ENCODE data around the gene ADISSP. TPM values are rescaled to one million over a fixed set of nuclear protein-coding genes. Genes with fewer than 3 reads are reported as not detected.

Gene ADISSP
- polyA plus RNA-seq (2013, experiment 1 of 2; ENCODE audit: insufficient read length), result 48.7 TPM
- 46.2 TPM for polyA plus RNA-seq (2013, experiment 2 of 2; ENCODE audit: insufficient read length)

DNA sequence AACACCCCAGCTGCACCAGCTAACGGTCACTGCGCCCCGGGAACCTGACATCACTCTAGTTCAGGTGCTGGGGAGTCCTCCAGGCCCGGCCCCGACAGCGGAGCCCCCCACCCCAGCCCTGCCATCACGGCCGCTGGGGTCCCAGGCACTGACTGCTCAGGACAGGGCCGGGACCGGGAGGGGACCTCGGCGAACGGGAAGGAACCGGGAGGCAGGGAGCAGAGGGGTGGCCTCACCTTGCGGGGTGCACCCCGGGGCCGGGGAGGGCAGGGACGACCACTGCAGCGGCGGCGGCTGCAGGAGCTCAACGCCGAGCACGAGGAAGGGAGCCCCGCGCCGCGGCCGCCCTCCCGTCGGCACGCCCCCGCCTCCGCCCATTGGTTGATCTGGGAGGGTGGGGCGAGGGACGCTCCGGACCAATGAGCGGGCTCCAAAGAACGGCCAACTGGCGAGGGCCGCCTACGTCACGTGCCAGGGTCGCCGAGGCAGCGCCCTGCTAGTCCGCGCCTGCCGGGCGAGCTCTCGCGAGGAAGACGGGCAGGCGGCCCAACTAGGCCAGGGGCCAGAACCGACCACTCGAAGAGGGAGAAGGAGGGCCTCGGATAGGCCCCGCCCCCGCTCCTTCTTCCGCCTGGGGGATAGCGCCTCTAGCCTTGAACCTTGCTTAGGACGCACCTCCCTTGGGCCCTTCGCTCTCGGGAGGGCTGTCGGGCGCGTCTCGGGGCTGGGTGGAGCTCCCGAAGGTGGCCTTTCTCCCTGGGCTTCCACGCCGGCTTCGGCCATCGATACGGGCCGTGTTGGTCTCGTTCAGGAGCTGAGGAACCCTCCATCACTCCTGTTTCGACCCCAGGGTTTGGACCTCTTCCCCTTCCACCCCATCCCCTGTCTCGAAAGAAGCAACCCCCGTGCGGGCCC, at the start of gene ADISSP:
ADISSP (minus strand) TSS at position 327 of the 915 bp plus-strand sequence. CDS start 7,653 bp downstream, outside the sequence.
- DNase-seq, result peak; percentile 99

DNA sequence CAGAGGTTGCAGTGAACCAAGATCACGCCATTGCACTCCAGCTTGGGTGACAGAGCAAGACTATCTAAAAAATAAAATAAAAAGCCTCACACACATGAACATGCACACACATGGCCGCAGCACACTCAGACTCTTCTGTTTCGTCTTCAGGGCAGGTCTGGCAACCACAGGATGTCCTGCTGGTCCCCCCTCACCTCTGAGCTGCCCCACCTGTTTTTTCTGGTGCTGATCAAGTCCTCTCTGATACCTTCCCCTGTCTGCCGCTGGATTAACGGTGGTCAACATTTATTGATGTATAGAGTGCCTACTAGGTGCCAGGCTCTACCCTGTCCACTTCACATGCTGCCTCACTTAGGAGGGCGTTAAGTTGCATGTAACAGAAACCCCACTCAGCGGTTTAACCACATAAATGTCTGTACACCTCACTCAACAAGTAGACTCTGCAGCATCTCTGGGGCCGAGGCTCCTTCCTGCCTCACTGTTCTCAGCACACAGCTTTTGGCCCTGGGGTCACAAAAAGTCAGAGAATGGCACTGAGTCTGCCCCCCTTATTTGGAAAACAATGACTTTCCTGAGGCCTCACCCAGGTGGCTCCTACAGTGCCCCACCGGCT, 48.3 kb upstream of the ADISSP start:
- DNase-seq, result no peak

DNA sequence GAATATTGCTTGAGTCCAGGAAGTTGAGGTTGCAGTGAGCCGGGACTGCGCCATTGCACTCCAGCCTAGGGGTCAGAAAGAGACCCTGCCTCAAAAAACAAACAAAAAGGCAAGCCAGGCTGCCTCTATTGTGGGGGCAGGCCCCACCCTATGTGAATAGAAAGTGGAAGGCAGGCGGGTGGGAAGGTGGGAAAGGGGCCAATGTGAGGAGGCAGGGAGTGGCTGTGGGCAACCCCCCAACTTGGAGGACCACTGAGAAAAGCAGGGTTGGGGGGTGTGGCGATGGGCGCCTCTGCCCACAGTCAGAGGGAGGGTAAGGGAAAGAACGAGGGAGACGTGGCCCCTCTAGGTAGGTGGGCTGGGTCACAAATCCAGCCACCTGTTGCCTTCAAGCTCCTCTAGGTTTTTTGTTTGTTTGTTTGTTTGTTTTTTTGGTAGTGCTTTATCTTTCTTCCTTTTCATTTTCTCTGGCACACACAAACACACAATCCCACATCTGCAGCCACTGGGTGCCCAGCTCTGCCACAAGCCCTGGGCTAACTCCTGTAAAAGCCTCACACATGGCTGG, 47.5 kb upstream of the ADISSP start:
- no peak for DNase-seq

DNA sequence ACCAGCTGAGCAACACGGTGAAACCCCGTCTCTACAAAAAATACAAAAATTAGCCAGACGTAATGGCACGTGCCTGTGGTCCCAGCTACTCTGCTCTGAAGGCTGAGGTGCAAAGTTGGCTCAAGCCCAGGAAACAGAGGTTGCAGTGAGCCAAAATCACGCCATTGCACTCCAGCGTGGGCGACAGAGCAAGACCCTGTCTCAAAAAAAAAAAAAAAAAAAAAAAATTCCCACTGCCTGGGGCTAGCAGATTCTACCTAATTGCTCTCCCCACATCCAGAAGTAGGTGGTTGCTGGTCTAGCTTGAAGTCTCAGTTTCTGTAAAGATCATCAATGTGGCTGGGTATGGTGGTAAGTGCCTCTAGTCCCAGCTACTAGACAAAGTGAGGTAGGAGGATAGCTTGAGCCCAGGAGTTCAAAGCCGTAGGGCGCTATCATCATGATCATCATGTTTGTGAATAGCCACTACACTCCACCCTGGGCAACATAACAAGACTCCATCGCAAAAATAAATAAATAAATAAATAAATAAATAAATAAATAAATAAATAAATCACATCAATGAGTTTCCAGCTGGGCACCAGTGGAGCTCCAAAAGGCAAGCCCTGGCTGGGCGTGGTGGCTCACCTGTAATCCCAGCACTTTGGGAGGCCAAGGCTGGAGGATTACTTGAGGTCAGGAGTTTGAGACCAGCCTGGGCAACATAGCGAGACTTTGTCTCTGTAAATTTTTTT, 46.5 kb upstream of the ADISSP start:
- DNase-seq, result no peak

DNA sequence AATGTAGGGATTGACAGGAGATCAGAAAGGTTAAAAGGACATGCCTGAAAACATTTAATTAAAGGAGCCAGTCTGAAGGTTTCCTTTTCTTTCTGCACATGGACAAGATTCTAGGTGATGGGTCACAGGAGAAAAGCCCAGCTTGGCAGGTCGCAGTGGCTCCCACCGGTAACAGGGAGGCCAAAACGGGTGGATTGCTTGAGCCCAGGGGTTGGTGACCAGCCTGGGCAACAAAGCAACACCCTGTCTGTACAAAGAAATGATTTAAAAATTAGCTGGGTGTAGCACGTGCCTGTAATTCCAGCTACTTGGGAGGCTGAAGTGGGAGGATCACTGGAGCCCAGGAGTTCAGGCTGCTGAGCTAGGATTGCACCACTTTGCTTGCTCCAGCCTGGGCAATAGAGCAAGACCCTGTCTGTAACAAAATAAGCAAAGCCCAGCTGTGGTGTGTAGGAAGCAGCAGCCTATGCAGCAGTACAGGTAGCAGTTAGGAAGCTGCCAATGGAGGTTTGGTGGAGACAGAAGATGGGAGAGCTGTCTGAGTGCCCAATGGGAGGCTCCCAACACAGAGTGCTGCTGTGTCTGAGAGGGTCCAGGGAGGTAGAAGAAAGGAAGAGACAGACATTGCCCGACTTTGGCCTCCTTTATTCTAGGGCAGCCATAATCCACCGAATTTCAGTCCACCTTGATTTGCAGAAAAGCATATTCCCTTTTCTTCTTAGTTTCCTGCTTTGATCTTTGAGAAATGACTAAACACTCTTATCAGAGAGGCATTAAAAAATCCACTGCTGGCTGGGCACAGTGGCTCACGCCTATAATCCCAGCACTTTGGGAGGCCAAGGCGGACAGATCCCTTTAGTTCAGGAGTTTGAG, 45.7 kb upstream of the ADISSP start:
- no peak for DNase-seq

DNA sequence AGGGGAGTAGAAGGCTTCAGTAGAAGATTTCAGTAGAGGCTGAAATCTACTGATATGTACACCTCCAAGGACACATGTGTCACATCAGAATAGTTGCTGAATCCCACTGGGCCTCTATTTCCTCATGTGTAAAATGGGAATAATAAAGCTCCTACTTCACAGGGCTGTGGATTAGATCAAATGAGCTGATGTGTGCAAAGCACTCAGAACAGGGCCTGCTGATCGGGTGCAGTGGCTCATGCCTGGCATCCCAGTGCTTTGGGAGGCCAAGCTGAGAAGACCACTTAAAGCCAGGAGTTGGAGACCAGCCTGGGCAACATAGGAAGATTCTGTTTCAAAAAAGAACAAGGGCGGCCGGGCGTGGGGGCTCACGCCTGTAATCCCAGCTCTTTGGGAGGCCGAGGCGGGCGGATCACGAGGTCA, 44.7 kb upstream of the ADISSP start:
- DNase-seq, result no peak

DNA sequence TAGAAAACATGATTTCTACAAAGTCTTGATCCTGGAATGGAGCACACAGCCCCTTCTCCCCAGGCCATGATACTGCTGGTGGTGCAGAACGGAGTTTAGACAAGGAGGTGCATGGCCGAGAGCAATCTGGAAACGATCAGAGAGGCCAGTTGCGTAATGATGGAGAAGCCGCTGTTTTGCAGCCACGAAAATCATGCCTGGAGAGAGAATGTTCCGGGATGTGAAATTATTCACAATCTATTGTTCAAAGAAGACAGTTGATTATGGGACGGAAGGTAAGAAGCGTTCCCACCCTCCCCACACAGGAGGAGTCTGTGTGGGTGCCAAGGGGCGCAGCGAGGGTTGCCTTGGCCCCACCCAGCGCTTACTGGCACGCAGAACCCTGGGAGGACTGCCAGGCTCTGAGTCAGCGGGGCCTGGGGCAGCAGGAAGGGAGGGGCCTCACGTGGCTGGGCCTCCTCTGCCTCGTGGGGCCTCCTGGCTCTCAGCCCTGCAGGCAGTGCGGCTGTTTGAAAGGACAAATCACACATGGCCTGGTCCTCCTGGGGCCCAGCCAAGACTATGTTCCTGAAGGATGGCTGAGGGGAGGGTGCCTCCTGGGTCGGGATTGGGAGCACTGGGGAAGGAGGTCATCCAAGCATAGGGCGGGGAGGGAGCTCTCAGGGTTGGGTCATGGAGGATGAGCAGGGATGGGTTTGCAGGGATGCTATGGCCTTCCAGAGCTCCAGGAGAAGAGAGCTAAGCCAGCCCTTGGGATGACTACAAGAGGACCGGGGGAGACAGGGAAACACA, 44.1 kb upstream of the ADISSP start:
- peak; percentile 99 for DNase-seq

DNA sequence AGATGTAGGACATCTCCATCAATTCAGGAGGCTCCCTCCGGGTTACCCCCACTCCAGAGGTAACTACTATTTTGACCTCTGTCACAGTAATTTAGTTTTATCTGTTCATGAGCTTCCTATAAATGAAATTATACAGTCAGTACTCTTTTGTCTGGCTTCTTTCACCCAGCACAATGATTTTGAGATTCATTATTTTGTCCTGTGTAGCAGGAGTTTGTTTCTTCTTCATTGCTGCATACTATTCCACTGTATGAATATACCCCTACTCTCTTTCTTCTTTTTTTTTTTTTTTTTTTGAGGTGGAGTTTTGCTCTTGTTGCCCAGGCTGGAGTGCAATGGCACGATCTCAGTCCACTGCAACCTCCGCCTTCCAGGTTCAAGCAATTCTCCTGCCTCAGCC, 41.0 kb upstream of the ADISSP start:
- no peak for DNase-seq

DNA sequence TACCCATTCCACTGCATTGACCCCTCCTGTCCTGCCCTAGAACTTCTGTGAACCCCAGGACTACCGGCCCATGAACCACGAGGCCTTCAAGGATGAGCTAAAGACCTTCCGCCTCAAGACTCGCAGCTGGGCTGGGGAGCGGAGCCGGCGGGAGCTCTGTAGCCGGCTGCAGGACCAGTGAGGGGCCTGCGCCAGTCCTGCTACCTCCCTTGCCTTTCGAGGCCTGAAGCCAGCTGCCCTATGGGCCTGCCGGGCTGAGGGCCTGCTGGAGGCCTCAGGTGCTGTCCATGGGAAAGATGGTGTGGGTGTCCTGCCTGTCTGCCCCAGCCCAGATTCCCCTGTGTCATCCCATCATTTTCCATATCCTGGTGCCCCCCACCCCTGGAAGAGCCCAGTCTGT, 37.2 kb upstream of the ADISSP start:
- DNase-seq, result no peak

DNA sequence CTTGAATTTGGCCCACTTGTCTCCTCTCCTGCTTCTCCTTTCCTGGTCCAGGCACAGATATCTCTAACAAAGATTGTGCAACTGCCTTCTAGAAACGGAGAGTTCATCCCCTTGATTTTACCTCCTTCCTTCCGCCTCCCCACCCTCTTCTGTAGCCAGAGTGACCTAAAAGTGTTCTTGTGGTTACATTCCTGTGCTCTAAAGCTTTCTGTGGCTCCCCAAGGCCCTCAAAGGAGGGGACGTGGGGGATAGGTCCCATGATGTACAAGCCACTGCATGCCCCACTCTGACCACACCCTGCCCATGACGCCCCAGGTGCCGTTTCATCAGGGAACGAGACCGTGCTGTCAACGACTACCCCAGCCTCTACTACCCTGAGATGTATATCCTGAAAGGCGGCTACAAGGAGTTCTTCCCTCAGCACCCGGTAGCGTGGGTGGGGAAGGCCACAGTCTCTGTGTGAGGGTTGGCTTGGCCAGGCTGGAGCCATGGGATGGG, 36.8 kb upstream of the ADISSP start:
- no peak for DNase-seq

DNA sequence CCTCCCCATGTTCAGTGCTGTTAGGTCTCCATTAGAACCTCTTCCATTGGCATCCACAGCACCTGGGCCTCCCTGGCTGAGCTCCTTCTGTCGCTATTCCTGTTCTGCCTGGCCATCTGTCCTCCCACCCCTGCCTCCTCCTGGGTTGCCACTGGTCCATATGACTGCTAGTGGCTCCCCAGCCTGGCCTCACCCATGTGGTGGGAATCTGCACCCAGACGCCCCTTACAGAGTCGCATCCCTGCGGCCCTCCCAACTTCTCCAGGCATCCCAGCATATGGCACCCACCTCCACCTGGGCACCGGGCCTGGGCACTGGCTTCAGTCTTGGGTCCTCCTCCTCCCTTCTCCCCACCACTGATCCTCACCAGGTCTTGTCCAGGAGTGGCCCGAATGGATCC, 36.3 kb upstream of the ADISSP start:
- no peak for DNase-seq

DNA sequence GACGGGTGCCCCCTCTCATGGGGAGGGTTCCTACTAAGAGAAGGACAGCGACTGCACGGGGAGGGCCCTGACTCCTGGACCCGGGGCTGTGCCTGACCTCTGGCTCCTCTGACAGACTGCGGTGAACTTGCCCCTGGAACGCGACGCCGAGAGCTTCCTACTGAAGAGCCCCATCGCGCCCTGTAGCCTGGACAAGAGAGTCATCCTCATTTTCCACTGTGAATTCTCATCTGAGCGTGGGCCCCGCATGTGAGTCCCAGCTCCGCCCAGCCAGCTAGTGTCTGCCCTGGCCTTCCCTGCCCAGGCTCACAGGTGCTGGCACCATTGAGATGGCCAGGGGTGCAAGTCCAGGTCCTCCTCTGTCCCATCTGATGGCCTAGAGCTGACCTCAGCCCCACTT, 35.7 kb upstream of the ADISSP start:
- no peak for DNase-seq

DNA sequence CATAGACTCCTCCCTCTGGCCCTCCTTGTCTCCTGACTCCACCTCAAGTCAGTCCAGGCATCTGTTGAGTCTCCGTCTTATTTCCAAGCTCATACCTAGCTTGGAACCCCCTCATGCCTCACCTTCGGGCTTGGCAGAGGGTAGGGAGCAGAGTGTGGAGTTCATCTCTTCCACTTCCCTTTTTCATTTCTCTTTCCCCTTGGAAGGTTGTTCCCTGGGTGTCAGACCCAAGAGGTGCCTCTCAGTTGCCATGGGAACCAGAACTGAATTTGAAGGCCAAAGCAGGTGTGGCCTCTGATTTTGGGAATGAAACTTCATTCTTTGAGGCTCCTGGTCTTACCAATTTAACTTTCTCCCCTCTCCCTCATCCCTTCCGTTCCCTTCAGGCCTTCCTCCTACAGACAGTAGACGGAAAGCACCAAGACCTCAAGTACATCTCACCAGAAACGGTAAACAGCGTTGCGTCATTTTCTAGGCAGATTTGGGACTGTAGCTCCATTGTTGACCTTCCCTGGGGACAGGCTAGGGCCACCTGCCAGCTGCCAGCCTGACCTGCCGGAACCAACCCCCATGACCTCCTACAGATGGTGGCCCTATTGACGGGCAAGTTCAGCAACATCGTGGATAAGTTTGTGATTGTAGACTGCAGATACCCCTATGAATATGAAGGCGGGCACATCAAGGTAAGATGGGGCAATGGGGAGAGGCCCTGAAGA, 35.1 kb upstream of the ADISSP start:
- no peak for DNase-seq

DNA sequence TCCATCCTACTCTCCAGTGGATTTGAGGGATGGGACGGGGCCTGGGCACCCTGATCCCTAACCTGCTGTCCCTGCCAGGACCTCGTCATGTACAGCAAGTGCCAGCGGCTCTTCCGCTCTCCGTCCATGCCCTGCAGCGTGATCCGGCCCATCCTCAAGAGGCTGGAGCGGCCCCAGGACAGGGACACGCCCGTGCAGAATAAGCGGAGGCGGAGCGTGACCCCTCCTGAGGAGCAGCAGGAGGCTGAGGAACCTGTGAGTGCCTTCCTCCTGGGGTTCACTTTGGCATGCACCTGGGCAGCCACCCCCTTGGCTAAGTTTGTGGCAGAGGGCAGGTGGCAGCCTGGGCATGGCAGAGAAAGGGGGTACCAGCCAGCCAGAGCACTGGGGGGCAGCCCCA, 34.3 kb upstream of the ADISSP start:
- no peak for DNase-seq

DNA sequence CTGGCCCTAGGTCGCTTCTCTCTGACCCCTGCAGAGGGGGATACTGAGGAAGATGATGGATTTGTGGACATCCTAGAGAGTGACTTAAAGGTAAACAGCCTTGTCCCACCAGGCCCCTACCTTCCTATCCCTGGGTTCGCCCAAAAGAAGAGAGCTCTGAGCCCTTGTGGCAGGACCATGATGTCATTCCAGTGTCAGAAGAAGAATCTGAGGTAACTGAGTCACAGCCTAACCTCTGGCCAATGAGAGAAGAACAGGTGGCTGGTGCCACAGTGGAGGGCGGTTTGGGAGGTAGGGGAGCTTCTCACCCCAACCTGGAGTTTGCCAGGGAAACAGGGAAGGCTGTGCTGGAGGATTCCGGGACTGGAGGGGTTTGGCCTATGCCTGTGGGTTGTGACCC, 33.7 kb upstream of the ADISSP start:
- no peak for DNase-seq

DNA sequence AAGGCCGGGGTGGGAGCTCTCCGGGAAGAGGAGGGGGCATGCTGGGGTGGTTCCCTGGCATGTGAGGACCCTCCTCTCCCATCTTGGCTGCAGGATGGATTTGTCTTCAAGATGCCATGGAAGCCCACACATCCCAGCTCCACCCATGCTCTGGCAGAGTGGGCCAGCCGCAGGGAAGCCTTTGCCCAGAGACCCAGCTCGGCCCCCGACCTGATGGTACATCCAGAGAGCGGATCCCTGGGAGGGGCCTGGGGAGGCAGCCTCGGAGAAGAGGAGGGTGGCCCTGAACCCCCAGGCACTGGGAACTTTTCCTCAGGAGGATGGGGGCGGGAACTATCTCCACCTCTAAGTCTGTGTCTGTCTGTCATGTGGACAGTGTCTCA, 33.3 kb upstream of the ADISSP start:
- DNase-seq, result no peak

DNA sequence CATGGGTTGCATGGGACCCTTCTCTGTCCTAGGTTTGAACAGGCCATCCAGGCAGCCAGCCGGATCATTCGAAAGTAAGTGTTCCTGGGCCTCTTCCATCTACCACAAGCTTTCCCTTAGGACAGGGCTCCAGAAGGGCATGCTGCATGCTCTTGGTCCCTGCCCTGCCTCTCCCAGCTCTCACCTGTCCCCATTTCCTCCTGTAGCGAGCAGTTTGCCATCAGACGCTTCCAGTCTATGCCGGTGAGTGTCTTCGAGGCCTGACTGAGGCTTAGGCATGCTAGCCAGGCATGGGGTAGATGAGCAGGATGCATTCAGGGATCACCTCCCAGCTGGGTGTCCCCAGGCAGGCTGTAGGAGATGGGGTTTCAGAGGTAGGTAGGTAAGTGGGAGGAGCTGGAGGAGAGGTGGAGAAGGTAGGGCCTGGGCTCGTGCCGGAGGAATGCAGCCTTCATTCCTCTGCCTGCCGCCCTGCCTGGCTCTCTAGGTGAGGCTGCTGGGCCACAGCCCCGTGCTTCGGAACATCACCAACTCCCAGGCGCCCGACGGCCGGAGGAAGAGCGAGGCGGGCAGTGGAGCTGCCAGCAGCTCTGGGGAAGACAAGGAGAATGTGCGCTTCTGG, 32.8 kb upstream of the ADISSP start:
- DNase-seq, result no peak

DNA sequence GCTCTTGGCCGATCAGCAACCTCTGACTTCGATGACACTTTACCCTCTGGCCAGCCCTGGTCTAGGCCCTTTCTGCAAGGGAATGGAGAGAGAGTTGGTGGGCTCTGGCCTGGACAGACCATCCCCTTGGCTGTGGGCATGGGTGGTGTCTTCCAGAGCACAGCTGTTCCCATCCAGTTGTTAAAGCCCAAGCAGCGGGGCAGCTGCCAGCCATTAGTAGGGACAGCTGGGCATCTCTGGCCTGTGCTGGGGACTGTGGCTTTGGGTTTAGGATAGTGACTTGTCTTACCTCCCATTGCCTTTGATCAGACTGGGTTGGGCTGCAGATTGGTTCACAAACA, 31.3 kb upstream of the ADISSP start:
- DNase-seq, result no peak

DNA sequence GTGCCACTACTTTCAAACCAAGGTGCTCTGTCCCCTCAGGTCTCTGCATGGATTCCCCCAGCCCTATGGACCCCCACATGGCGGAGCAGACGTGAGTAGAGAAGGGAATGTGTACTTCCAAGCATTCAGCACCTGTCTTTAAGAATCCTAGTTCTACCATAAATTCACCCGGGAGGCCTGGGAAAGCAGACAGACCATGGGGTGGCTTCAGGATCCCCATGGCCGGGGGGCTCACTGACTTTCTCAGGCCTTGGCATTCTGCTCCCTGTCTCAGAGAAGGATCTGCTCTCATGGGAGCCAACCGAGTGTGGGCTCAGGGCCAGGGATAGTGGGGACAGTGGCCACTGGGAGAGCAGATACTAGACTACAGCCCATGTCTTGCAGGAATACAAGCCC, 30.8 kb upstream of the ADISSP start:
- no peak for DNase-seq

All from fibroblast of skin of scalp (primary cell).